Erythroblast (primary cell): ENCODE measurements around the gene CACNB1.

Source experiments
- GATA1 ChIP-seq: IDR thresholded peaks from 2 replicates; pipeline ENCODE4 v1.6.1; 2011; ENCODE audit warnings: low read depth, mild to moderate bottlenecking, control low read depth, low read length, moderate library complexity
- POLR2A ChIP-seq: IDR thresholded peaks from 2 replicates; pipeline ENCODE4 v1.6.1; 2011; ENCODE audit warnings: mild to moderate bottlenecking, low read length

- TF ChIP-seq POLR2A (no peak), GATA1 (no peak)
Observed at GRCh38 chr17:39126436-39126835, 71.0 kb downstream of the CACNB1 start.
